Germinal center (tissue), 1 donor: ENCODE data around the gene TWF2.
"Not testable (repeated sequence)": the region's sequence is repeated elsewhere in the genome, so short reads cannot be mapped to it uniquely, and the experiment has no call there.

Experiments used
- DNase-seq: peaks from one replicate; pipeline ENCODE4 v3.0.0; 2012; ENCODE audit warnings: mixed read lengths, low spot score

The TWF2 gene

GRCh38 chr3:52238761-52239701 lies at the start of gene TWF2:
Gene TWF2, minus strand, starts transcription at chr3:52239158. Its CDS starts 142 bp downstream, at chr3:52239016.
- peak; percentile 96 for DNase-seq

GRCh38 chr3:52288674-52289073 lies 49.7 kb upstream of the TWF2 start:
- DNase-seq: no peak

GRCh38 chr3:52286777-52287110 lies 47.8 kb upstream of the TWF2 start:
- no peak for DNase-seq

GRCh38 chr3:52284051-52284450 lies 45.1 kb upstream of the TWF2 start:
- DNase-seq: not testable (repeated sequence)

GRCh38 chr3:52283306-52283705 lies 44.3 kb upstream of the TWF2 start:
- DNase-seq: no peak

- DNase-seq: no peak
Observed at GRCh38 chr3:52281981-52282801, 43.2 kb upstream of the TWF2 start.

- DNase-seq: no peak
Observed at GRCh38 chr3:52280050-52280461, 41.1 kb upstream of the TWF2 start.

- no peak for DNase-seq
Observed at GRCh38 chr3:52279596-52279995, 40.6 kb upstream of the TWF2 start.

- DNase-seq: peak; percentile 95
Observed at GRCh38 chr3:52278510-52279069, 39.6 kb upstream of the TWF2 start, which contains the start of gene WDR82. Gene WDR82, minus strand, starts transcription at chr3:52278649. Its CDS starts 288 bp downstream, at chr3:52278361.

GRCh38 chr3:52277972-52278509 lies 39.1 kb upstream of the TWF2 start:
- peak; percentile 67 for DNase-seq

GRCh38 chr3:52277071-52277964 lies 38.4 kb upstream of the TWF2 start:
- peak; percentile 55 for DNase-seq

- not testable (repeated sequence) for DNase-seq
Observed at GRCh38 chr3:52274781-52275180, 35.8 kb upstream of the TWF2 start.

- no peak for DNase-seq
Observed at GRCh38 chr3:52272831-52273230, 33.9 kb upstream of the TWF2 start.

GRCh38 chr3:52272172-52272571 lies 33.2 kb upstream of the TWF2 start:
- not testable (repeated sequence) for DNase-seq

- DNase-seq: no peak
Observed at GRCh38 chr3:52270252-52270754, 31.3 kb upstream of the TWF2 start.

- no peak for DNase-seq
Observed at GRCh38 chr3:52269776-52270175, 30.8 kb upstream of the TWF2 start.

- DNase-seq: no peak
Observed at GRCh38 chr3:52268036-52268435, 29.1 kb upstream of the TWF2 start.

GRCh38 chr3:52265387-52265786 lies 26.4 kb upstream of the TWF2 start:
- no peak for DNase-seq

GRCh38 chr3:52262447-52262846 lies 23.5 kb upstream of the TWF2 start:
- no peak for DNase-seq

GRCh38 chr3:52259448-52259847 lies 20.5 kb upstream of the TWF2 start:
- DNase-seq: no peak

GRCh38 chr3:52259035-52259434 lies 20.1 kb upstream of the TWF2 start:
- DNase-seq: no peak
